Measurements from ENCODE around the gene NANP. TPM values are rescaled to one million over a fixed set of nuclear protein-coding genes. Genes with fewer than 3 reads are reported as not detected.

Gene NANP
- total and polyA plus RNA-seq, 10 of the 15 experiments (the other 5 are each of a cell fraction or from before 2014, with no cell fraction given): 4.2 to 6.7 (median 4.9) TPM

GRCh38 chr20:25579081-25579770, 44.6 kb downstream of the NANP start (continued):
- TF ChIP-seq MAX (IDR thresholded peaks at IDR 0.05; ENCODE audit: low read depth, low read length): no peak

GRCh38 chr20:25576783-25577530, 46.9 kb downstream of the NANP start:
- Histone ChIP-seq H3K9me3 (replicated peaks; ENCODE audit: control insufficient read depth, insufficient read depth, low read length) (no peaks in the 10 kb centered on the region), H4K20me1 (ENCODE audit: control insufficient read depth, insufficient read depth) (no peaks in the 10 kb centered on the region), H3K79me2 (ENCODE audit: control insufficient read depth, insufficient read depth, low read length) (no peaks in the 10 kb centered on the region), H2AFZ (ENCODE audit: control insufficient read depth, low read depth, low read length) (no peak overlapping the region), H3K4me3 (no peak overlapping the region), H3K27ac (ENCODE audit: control insufficient read depth, insufficient read depth) (no peak overlapping the region), H3K4me2 (ENCODE audit: control insufficient read depth, insufficient read depth) (no peak overlapping the region), H3K9ac (ENCODE audit: control insufficient read depth, insufficient read depth, low read length) (no peak overlapping the region), H3K4me1 (ENCODE audit: control insufficient read depth, insufficient read depth, low read length) (no peaks in the 10 kb centered on the region), H3K36me3 (ENCODE audit: control insufficient read depth in 2 of 2, insufficient read depth in 2 of 2, low read length in 1 of 2) (no peaks in the 10 kb centered on the region), H3K27me3 (replicated peaks in 1 of 2; ENCODE audit: control insufficient read depth in 2 of 2, insufficient read depth in 2 of 2, low read length in 1 of 2) (no peaks in the 10 kb centered on the region)
- no peak for TF ChIP-seq ZZZ3 (IDR thresholded peaks at IDR 0.05; ENCODE audit: control insufficient read depth, insufficient read length, low read depth)
- no peak for TF ChIP-seq TARDBP (IDR thresholded peaks at IDR 0.05; ENCODE audit: borderline replicate concordance)
- TF ChIP-seq EZH2 (IDR thresholded peaks at IDR 0.05; ENCODE audit: borderline replicate concordance, control insufficient read depth, low read depth, low read length): no peak
- TF ChIP-seq BCL11A (IDR thresholded peaks at IDR 0.05; ENCODE audit: low read depth, low read length): no peak
- no peak for TF ChIP-seq ZBTB4 (CRISPR knock-in tag; IDR thresholded peaks at IDR 0.05)
- no peak for TF ChIP-seq JUNB (IDR thresholded peaks at IDR 0.05)
- TF ChIP-seq ZNF592 (IDR thresholded peaks at IDR 0.05): no peak
- no peak for TF ChIP-seq YY1 (IDR thresholded peaks at IDR 0.05; ENCODE audit: low read depth, low read length)
- TF ChIP-seq GATAD2B (conservative IDR thresholded peaks at IDR 0.05; ENCODE audit: low read depth): no peak
- FAIRE-seq: no peak
- ChIA-PET POLR2A (no interaction called here), CTCF (no interaction called here), SMC1A (ENCODE audit: uncharacterized antibody, unreplicated experiment) (no interaction called here), RAD21 (ENCODE audit: unreplicated experiment) (no interaction called here)
- ATAC-seq: no peak
- WGBS (ENCODE audit: insufficient coverage, insufficient replicate concordance, low lambda C conversion rate, missing lambda C conversion rate): 38% methylated on average over 16 of the region's 16 CpGs
- intact Hi-C loops (cut with micrococcal nuclease; ENCODE audit: unreplicated experiment) (no loop called here), in situ Hi-C loops (cut with MboI) (loop anchor here (5.0 kb wide), 1 partner anchor 75 kb away; no protein-coding TSS in a partner anchor)
- BruUV-seq (replicated peaks): no TSS peak
- DNase-seq (ENCODE audit: low read depth, low spot score): no peak

All from GM12878 (cell line).